H9 (cell line): Measurements from ENCODE around the gene TRIM56. TPM values are rescaled to one million over a fixed set of nuclear protein-coding genes. Genes with fewer than 3 reads are reported as not detected.
"Not testable (repeated sequence)": the region's sequence is repeated elsewhere in the genome, so short reads cannot be mapped to it uniquely, and the experiment has no call there.

Experiments used
- DNase-seq: peaks from one replicate; pipeline ENCODE4 v3.0.0-alpha.2; 2017
- H2AFZ ChIP-seq: one replicate; pipeline ENCODE4 v1.6.1; 2013; ENCODE audit warnings: mild to moderate bottlenecking, low read length, control low read depth, moderate library complexity
- H2AK5ac ChIP-seq: 2 replicates; pipeline ENCODE4 v1.6.1; 2013; ENCODE audit warnings: low read length, control low read depth, mixed read lengths; ENCODE audit not compliant: insufficient read length
- H2BK120ac ChIP-seq: one replicate; pipeline ENCODE4 v1.6.1; 2013; ENCODE audit warnings: low read depth, mild to moderate bottlenecking, low read length, control low read depth, inconsistent platforms; ENCODE audit not compliant: poor library complexity, severe bottlenecking
- H2BK12ac ChIP-seq: 2 replicates; pipeline ENCODE4 v1.6.1; 2013; ENCODE audit warnings: low read length, control low read depth, mixed read lengths, low read depth; ENCODE audit not compliant: insufficient read length
- H2BK15ac ChIP-seq: 2 replicates; pipeline ENCODE4 v1.6.1; 2013; ENCODE audit warnings: low read depth, low read length, control low read depth
- H2BK20ac ChIP-seq: one replicate; pipeline ENCODE4 v1.6.1; 2013; ENCODE audit warnings: low read depth, mild to moderate bottlenecking, low read length, control low read depth, inconsistent platforms; ENCODE audit not compliant: poor library complexity, severe bottlenecking
- H2BK5ac ChIP-seq: 2 replicates; pipeline ENCODE4 v1.6.1; 2013; ENCODE audit warnings: low read length, control low read depth, mixed read lengths; ENCODE audit not compliant: insufficient read length
- H3K14ac ChIP-seq: 2 replicates; pipeline ENCODE4 v1.6.1; 2013; ENCODE audit warnings: low read length, control low read depth; ENCODE audit not compliant: insufficient read depth
- H3K18ac ChIP-seq: 2 replicates; pipeline ENCODE4 v1.6.1; 2013; ENCODE audit warnings: low read depth, mild to moderate bottlenecking, mixed read lengths, low read length, control low read depth; ENCODE audit not compliant: insufficient read length
- H3K23ac ChIP-seq: 2 replicates; pipeline ENCODE4 v1.6.1; 2013; ENCODE audit warnings: low read length, control low read depth, mixed read lengths, low read depth; ENCODE audit not compliant: insufficient read length
- H3K23me2 ChIP-seq: 2 replicates; pipeline ENCODE4 v1.6.1; 2013; ENCODE audit warnings: low read depth, mild to moderate bottlenecking, mixed read lengths, low read length, control low read depth; ENCODE audit not compliant: insufficient read length, poor library complexity, severe bottlenecking
- H3K27ac ChIP-seq: 2 replicates; pipeline ENCODE4 v1.5.1; 2013; ENCODE audit warnings: low read length, control low read depth, mixed read lengths, low read depth; ENCODE audit not compliant: insufficient read length
- H3K27me3 ChIP-seq: 2 replicates; pipeline ENCODE4 v1.6.1; 2013; ENCODE audit warnings: low read length, control low read depth, inconsistent platforms; ENCODE audit not compliant: insufficient read depth
- H3K4ac ChIP-seq: 2 replicates; pipeline ENCODE4 v1.6.1; 2013; ENCODE audit warnings: low read depth, mild to moderate bottlenecking, control low read depth, inconsistent platforms, low read length, moderate library complexity
- H3K4me1 ChIP-seq: 2 replicates; pipeline ENCODE4 v1.6.1; 2013; ENCODE audit warnings: low read length, control low read depth, inconsistent platforms; ENCODE audit not compliant: insufficient read depth
- H3K4me2 ChIP-seq: 2 replicates; pipeline ENCODE4 v1.6.1; 2013; ENCODE audit warnings: low read length, control low read depth, mixed read lengths; ENCODE audit not compliant: insufficient read length, insufficient read depth
- H3K56ac ChIP-seq: 2 replicates; pipeline ENCODE4 v1.6.1; 2013; ENCODE audit warnings: low read depth, mild to moderate bottlenecking, mixed read lengths, low read length, control low read depth; ENCODE audit not compliant: insufficient read length
- H3K79me1 ChIP-seq: 2 replicates; pipeline ENCODE4 v1.6.1; 2013; ENCODE audit warnings: low read depth, mild to moderate bottlenecking, moderate library complexity, low read length, control low read depth, inconsistent platforms; ENCODE audit not compliant: insufficient read depth, poor library complexity, severe bottlenecking
- H3K79me2 ChIP-seq: 2 replicates; pipeline ENCODE4 v1.6.1; 2013; ENCODE audit warnings: low read length, control low read depth, inconsistent platforms; ENCODE audit not compliant: insufficient read depth
- H3K9ac ChIP-seq: 2 replicates; pipeline ENCODE4 v1.6.1; 2013; ENCODE audit warnings: low read length, control low read depth, mixed read lengths; ENCODE audit not compliant: insufficient read length; ENCODE audit errors: extremely low read depth
- H3K9me3 ChIP-seq: one replicate; pipeline ENCODE4 v1.6.1; 2013; ENCODE audit warnings: low read depth, low read length, inconsistent platforms; ENCODE audit not compliant: control insufficient read depth
- H3T11ph ChIP-seq: one replicate; pipeline ENCODE4 v1.6.1; 2013; ENCODE audit warnings: mild to moderate bottlenecking, low read length, control low read depth, inconsistent platforms
- H4K20me1 ChIP-seq: one replicate; pipeline ENCODE4 v1.6.1; 2013; ENCODE audit not compliant: control insufficient read depth, insufficient read length, insufficient read depth
- H4K5ac ChIP-seq: 2 replicates; pipeline ENCODE4 v1.6.1; 2013; ENCODE audit warnings: low read depth, mild to moderate bottlenecking, mixed read lengths, low read length, control low read depth; ENCODE audit not compliant: insufficient read length
- H4K8ac ChIP-seq: replicated peaks from 2 replicates; pipeline ENCODE4 v1.6.1; 2013; ENCODE audit warnings: low read length, control low read depth, mixed read lengths, low read depth; ENCODE audit not compliant: insufficient read length
- H4K91ac ChIP-seq: 2 replicates; pipeline ENCODE4 v1.6.1; 2013; ENCODE audit warnings: low read depth, mild to moderate bottlenecking, moderate library complexity, mixed read lengths, low read length, control low read depth; ENCODE audit not compliant: insufficient read length
- H3K27ac Mint-ChIP-seq, 3 experiments: 2 replicates in 2 of 3; 3 replicates in 1 of 3; pipeline ENCODE4 v1.8.0; 2020 to 2021; ENCODE audit warnings: mixed read lengths in 3 of 3, mild to moderate bottlenecking in 1 of 3, moderate library complexity in 1 of 3
- H3K27me3 Mint-ChIP-seq: 2 replicates; pipeline ENCODE4 v1.8.0; 2021; ENCODE audit warnings: low read depth, mild to moderate bottlenecking, moderate library complexity, mixed read lengths
- H3K36me3 Mint-ChIP-seq, 3 experiments: 2 replicates in 2 of 3; 3 replicates in 1 of 3; pipeline ENCODE4 v1.8.0; 2020 to 2021; ENCODE audit warnings: low read depth in 3 of 3, mixed read lengths in 3 of 3; ENCODE audit not compliant: insufficient read depth in 1 of 3
- H3K4me1 Mint-ChIP-seq, 2 experiments: 2 replicates each; pipeline ENCODE4 v1.8.0; 2020; ENCODE audit warnings: mixed read lengths in 2 of 2
- H3K4me3 Mint-ChIP-seq, 2 experiments: 2 replicates in 1 of 2; 3 replicates in 1 of 2; pipeline ENCODE4 v1.8.0; 2020 to 2021; ENCODE audit warnings: mild to moderate bottlenecking in 2 of 2, mixed read lengths in 2 of 2, moderate library complexity in 1 of 2
- H3K9me3 Mint-ChIP-seq, 2 experiments: 2 replicates in 1 of 2; 3 replicates in 1 of 2; pipeline ENCODE4 v1.8.0; 2020; ENCODE audit warnings: mild to moderate bottlenecking in 2 of 2, mixed read lengths in 2 of 2, moderate library complexity in 1 of 2
- WGBS: extraction: QIAGEN DNeasy Blood & Tissue Kit; methylation state at CpG from one replicate; pipeline ENCODE4 v1.1.7; 2013; ENCODE audit warnings: missing lambda C conversion rate, low lambda C conversion rate, mixed read lengths; ENCODE audit not compliant: insufficient read length; ENCODE audit errors: extremely low coverage; 5-methylcytosine and 5-hydroxymethylcytosine counted together
- total RNA-seq: library from RNA; stranded (reverse); gene quantifications from 2 replicates; pipeline ENCODE4 v1.2.1, GENCODE V29; 2021
- TF ChIP-seq, protein P1 (sequence below): fragments of 200-600 bp; sonication (generic); conservative IDR thresholded peaks from 3 replicates; pipeline ENCODE4 v1.8.0; 2021; ENCODE audit warnings: antibody characterized with exemption, mild to moderate bottlenecking

The TRIM56 gene
- total RNA-seq, 1 experiment from 2014 or later: 21.8 TPM

GRCh38 chr7:101102026-101102425 lies 16.7 kb downstream of the TRIM56 start:
- H3K27ac Mint-ChIP-seq: no peak overlapping the region
- H3K27me3 ChIP-seq: no peaks in the 10 kb centered on the region
- H3K23ac ChIP-seq: no peak overlapping the region
- H2BK20ac ChIP-seq: no peak overlapping the region
- H3K27me3 Mint-ChIP-seq: no peaks in the 10 kb centered on the region
- H3T11ph ChIP-seq: no peak overlapping the region
- no peak overlapping the region for H4K5ac ChIP-seq
- no peak overlapping the region for H3K56ac ChIP-seq
- no peak overlapping the region for H2AK5ac ChIP-seq
- H2BK15ac ChIP-seq: no peak overlapping the region
- H2AFZ ChIP-seq: no peak overlapping the region
- no peak overlapping the region for H3K18ac ChIP-seq
- H2BK5ac ChIP-seq: no peak overlapping the region
- no peak overlapping the region for H3K9ac ChIP-seq
- H3K4me2 ChIP-seq: no peak overlapping the region
- TF ChIP-seq, protein P1, sequence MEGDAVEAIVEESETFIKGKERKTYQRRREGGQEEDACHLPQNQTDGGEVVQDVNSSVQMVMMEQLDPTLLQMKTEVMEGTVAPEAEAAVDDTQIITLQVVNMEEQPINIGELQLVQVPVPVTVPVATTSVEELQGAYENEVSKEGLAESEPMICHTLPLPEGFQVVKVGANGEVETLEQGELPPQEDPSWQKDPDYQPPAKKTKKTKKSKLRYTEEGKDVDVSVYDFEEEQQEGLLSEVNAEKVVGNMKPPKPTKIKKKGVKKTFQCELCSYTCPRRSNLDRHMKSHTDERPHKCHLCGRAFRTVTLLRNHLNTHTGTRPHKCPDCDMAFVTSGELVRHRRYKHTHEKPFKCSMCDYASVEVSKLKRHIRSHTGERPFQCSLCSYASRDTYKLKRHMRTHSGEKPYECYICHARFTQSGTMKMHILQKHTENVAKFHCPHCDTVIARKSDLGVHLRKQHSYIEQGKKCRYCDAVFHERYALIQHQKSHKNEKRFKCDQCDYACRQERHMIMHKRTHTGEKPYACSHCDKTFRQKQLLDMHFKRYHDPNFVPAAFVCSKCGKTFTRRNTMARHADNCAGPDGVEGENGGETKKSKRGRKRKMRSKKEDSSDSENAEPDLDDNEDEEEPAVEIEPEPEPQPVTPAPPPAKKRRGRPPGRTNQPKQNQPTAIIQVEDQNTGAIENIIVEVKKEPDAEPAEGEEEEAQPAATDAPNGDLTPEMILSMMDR: no peak
- no peak overlapping the region for H4K91ac ChIP-seq
- WGBS: no CpG with 5 or more reads among the region's 6 CpGs
- peaks cover 39% of the 10 kb centered on the region in 2 experiments for H3K4me1 Mint-ChIP-seq
- H2BK120ac ChIP-seq: no peak overlapping the region
- no peaks in the 10 kb centered on the region for H3K79me1 ChIP-seq
- no peaks in the 10 kb centered on the region for H3K23me2 ChIP-seq
- H4K20me1 ChIP-seq: no peaks in the 10 kb centered on the region
- no peaks in the 10 kb centered on the region for H3K9me3 Mint-ChIP-seq
- H3K36me3 Mint-ChIP-seq: no peaks in the 10 kb centered on the region; a peak in 1 of 7 replicates
- no peak overlapping the region for H3K27ac ChIP-seq
- H2BK12ac ChIP-seq: no peak overlapping the region
- H3K79me2 ChIP-seq: no peaks in the 10 kb centered on the region
- no peak overlapping the region for H4K8ac ChIP-seq
- H3K4me3 Mint-ChIP-seq: no peak overlapping the region
- H3K4ac ChIP-seq: no peak overlapping the region
- H3K4me1 ChIP-seq: peaks cover 3% of the 10 kb centered on the region
- DNase-seq: no peak
- no peaks in the 10 kb centered on the region for H3K9me3 ChIP-seq
- H3K14ac ChIP-seq: no peak overlapping the region

DNA sequence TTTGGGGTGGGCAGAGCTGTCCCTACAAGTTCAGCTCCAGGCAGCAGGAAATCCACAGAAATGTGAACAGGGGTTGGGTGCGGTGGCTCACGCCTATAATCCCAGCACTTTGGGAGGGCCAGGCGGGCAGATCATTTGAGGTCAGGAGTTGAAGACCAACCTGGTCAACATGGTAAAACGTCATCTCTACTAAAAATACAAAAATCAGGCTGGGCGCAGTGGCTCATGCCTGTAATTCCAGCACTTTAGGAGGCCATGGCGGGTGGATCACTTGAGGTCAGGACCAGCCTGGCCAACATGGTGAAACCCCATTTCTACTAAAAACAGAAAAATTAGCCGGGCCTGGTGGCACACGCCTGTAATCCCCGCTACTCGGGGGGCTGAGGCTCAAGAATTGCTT lies 18.4 kb downstream of the TRIM56 start:
- H3K4me2 ChIP-seq: not testable (repeated sequence)
- peak overlapping the region in 1 of 3 experiments; percentile 68; a peak in 3 of 7 replicates for H3K27ac Mint-ChIP-seq
- 0 out of 2 replicates have a peak overlapping the region, but pooled peaks have one; percentile 52 for H2BK15ac ChIP-seq

More for the DNA sequence above, 18.4 kb downstream of the TRIM56 start:
- not testable (repeated sequence) for H4K91ac ChIP-seq, H2BK20ac ChIP-seq, H3K27me3 ChIP-seq, H4K8ac ChIP-seq, H3K4ac ChIP-seq, H3K14ac ChIP-seq, H3K9me3 ChIP-seq, H3K27ac ChIP-seq, H2BK5ac ChIP-seq, H3K23me2 ChIP-seq, H2AFZ ChIP-seq, H3K27me3 Mint-ChIP-seq, H3K56ac ChIP-seq, DNase-seq, H3K36me3 Mint-ChIP-seq, H2AK5ac ChIP-seq, H2BK120ac ChIP-seq, H2BK12ac ChIP-seq, H3K9ac ChIP-seq, H4K20me1 ChIP-seq, H3K79me1 ChIP-seq, H3K18ac ChIP-seq, H3K23ac ChIP-seq, H3T11ph ChIP-seq, H4K5ac ChIP-seq, H3K4me3 Mint-ChIP-seq, H3K9me3 Mint-ChIP-seq, H3K4me1 ChIP-seq, H3K79me2 ChIP-seq
- peaks cover 42 to 44% of the 10 kb centered on the region in 2 experiments for H3K4me1 Mint-ChIP-seq
- WGBS: no CpG with 5 or more reads among the region's 10 CpGs
